ENCODE measurements around the gene TCF7L2. TPM values are rescaled to one million over a fixed set of nuclear protein-coding genes. Genes with fewer than 3 reads are reported as not detected.

TCF7L2 gene
- total RNA-seq, 1 donor from 2014 or later, result 76.4 TPM

- no peak overlapping the region for H3K4me3 Mint-ChIP-seq
- no peaks in the 10 kb centered on the region for H3K9me3 Mint-ChIP-seq
- H3K27ac Mint-ChIP-seq, result no peak overlapping the region
- H3K36me3 Mint-ChIP-seq, result no peaks in the 10 kb centered on the region
- no peak for DNase-seq (ENCODE audit: low spot score in 2 of 2, unreplicated experiment in 2 of 2)
- no peak for TF ChIP-seq CTCF (IDR thresholded peaks at IDR 0.05; ENCODE audit: unreplicated experiment)
- peaks cover 15% of the 10 kb centered on the region for H3K4me1 Mint-ChIP-seq
- H3K27me3 Mint-ChIP-seq (ENCODE audit: low read depth), result peaks cover 2% of the 10 kb centered on the region
Measured at GRCh38 chr10:112911206-112911605, 38.8 kb upstream of the TCF7L2 start.

GRCh38 chr10:112912410-112912928 is 37.6 kb upstream of the TCF7L2 start:
- peaks cover 2% of the 10 kb centered on the region for H3K27me3 Mint-ChIP-seq (ENCODE audit: low read depth)
- TF ChIP-seq CTCF (IDR thresholded peaks at IDR 0.05; ENCODE audit: unreplicated experiment), result no peak

GRCh38 chr10:112913255-112913654 is 36.8 kb upstream of the TCF7L2 start:
- no peaks in the 10 kb centered on the region for H3K36me3 Mint-ChIP-seq
- peaks cover 2% of the 10 kb centered on the region for H3K27me3 Mint-ChIP-seq (ENCODE audit: low read depth)
- no peaks in the 10 kb centered on the region for H3K9me3 Mint-ChIP-seq
- peaks cover 20% of the 10 kb centered on the region for H3K4me1 Mint-ChIP-seq
- no peak overlapping the region for H3K4me3 Mint-ChIP-seq
- no peak for DNase-seq (ENCODE audit: low spot score in 2 of 2, unreplicated experiment in 2 of 2)
- no peak overlapping the region for H3K27ac Mint-ChIP-seq
- no peak for TF ChIP-seq CTCF (IDR thresholded peaks at IDR 0.05; ENCODE audit: unreplicated experiment)

More at GRCh38 chr10:112912410-112912928, 37.6 kb upstream of the TCF7L2 start:
- H3K9me3 Mint-ChIP-seq, result no peaks in the 10 kb centered on the region
- no peaks in the 10 kb centered on the region for H3K36me3 Mint-ChIP-seq
- no peak overlapping the region for H3K4me3 Mint-ChIP-seq
- H3K27ac Mint-ChIP-seq, result no peak overlapping the region
- peaks cover 20% of the 10 kb centered on the region for H3K4me1 Mint-ChIP-seq
- DNase-seq (ENCODE audit: low spot score in 2 of 2, unreplicated experiment in 2 of 2), result no peak

GRCh38 chr10:112913661-112914287 is 36.3 kb upstream of the TCF7L2 start:
- Mint-ChIP-seq H3K4me1 (peaks cover 20% of the 10 kb centered on the region), H3K9me3 (no peaks in the 10 kb centered on the region), H3K27ac (no peak overlapping the region)

GRCh38 chr10:112914288-112914952 is 35.6 kb upstream of the TCF7L2 start:
- peaks cover 20% of the 10 kb centered on the region for H3K4me1 Mint-ChIP-seq
- H3K27ac Mint-ChIP-seq, result no peak overlapping the region
- no peak for TF ChIP-seq CTCF (IDR thresholded peaks at IDR 0.05; ENCODE audit: unreplicated experiment)
- H3K4me3 Mint-ChIP-seq, result no peak overlapping the region
- no peaks in the 10 kb centered on the region for H3K9me3 Mint-ChIP-seq
- H3K36me3 Mint-ChIP-seq, result no peaks in the 10 kb centered on the region
- no peak for DNase-seq (ENCODE audit: low spot score in 2 of 2, unreplicated experiment in 2 of 2)
- peaks cover 2% of the 10 kb centered on the region for H3K27me3 Mint-ChIP-seq (ENCODE audit: low read depth)

More at GRCh38 chr10:112913661-112914287, 36.3 kb upstream of the TCF7L2 start:
- Mint-ChIP-seq H3K4me3 (no peak overlapping the region), H3K27me3 (ENCODE audit: low read depth) (peaks cover 2% of the 10 kb centered on the region), H3K36me3 (no peaks in the 10 kb centered on the region)
- DNase-seq (ENCODE audit: low spot score in 2 of 2, unreplicated experiment in 2 of 2), result no peak
- TF ChIP-seq CTCF (IDR thresholded peaks at IDR 0.05; ENCODE audit: unreplicated experiment), result no peak

Measured in mesothelial cell of epicardium (in vitro differentiated cells).